H1 (cell line): ENCODE measurements around the gene MACF1. TPM values are rescaled to one million over a fixed set of nuclear protein-coding genes. Genes with fewer than 3 reads are reported as not detected.

ENCODE experiments used
- CTCF ChIA-PET: fragments of 300-600 bp; sonication (Branson Sonifier 250); formaldehyde crosslinking; loops from one replicate; lab custom pipeline; 2021; ENCODE audit not compliant: partially characterized antibody; lab: Charles Lee
- POLR2A ChIA-PET: fragments of 300-600 bp; sonication (Branson Sonifier 250); formaldehyde crosslinking; loops from one replicate; lab custom pipeline; 2021; ENCODE audit warnings: inconsistent platforms; ENCODE audit not compliant: partially characterized antibody; lab: Charles Lee
- DNase-seq, 2 experiments: peaks; one replicate each; pipeline versions ENCODE4 v3.0.0 to v3.0.0-alpha.2; 2010 to 2022; ENCODE audit warnings: low spot score in 2 of 2, low read depth in 1 of 2, mixed read lengths in 1 of 2
- FAIRE-seq: peaks from 2 replicates; lab custom pipeline; 2011; peaks lifted over from hg19 to GRCh38; lab: Jason Lieb, UNC
- H2AFZ ChIP-seq: 2 replicates; pipeline ENCODE4 v1.8.1; 2012; ENCODE audit warnings: low read length, inconsistent platforms
- H2AK5ac ChIP-seq: 2 replicates; pipeline ENCODE4 v1.6.1; 2013; ENCODE audit warnings: low read depth, low read length
- H2BK120ac ChIP-seq: replicated peaks from 2 replicates; pipeline ENCODE3; 2013; ENCODE audit warnings: low read depth, low read length, inconsistent platforms
- H2BK12ac ChIP-seq: 2 replicates; pipeline ENCODE4 v1.6.1; 2013; ENCODE audit warnings: low read depth, low read length
- H2BK15ac ChIP-seq: 2 replicates; pipeline ENCODE4 v1.6.1; 2013; ENCODE audit warnings: low read length
- H2BK20ac ChIP-seq: 2 replicates; pipeline ENCODE4 v1.6.1; 2013; ENCODE audit warnings: low read length
- H2BK5ac ChIP-seq: 2 replicates; pipeline ENCODE4 v1.6.1; 2013; ENCODE audit warnings: low read depth, low read length
- H3K14ac ChIP-seq: 2 replicates; pipeline ENCODE4 v1.6.1; 2013; ENCODE audit warnings: inconsistent platforms; ENCODE audit not compliant: insufficient read length
- H3K18ac ChIP-seq: 2 replicates; pipeline ENCODE4 v1.6.1; 2013; ENCODE audit warnings: low read length; ENCODE audit errors: extremely low read depth
- H3K23ac ChIP-seq: 2 replicates; pipeline ENCODE4 v1.6.1; 2013; ENCODE audit warnings: inconsistent platforms; ENCODE audit not compliant: insufficient read length
- H3K23me2 ChIP-seq: 2 replicates; pipeline ENCODE4 v1.6.1; 2013; ENCODE audit warnings: low read depth, low read length
- H3K27ac ChIP-seq: 2 replicates; pipeline ENCODE4 v1.6.1; 2011; ENCODE audit warnings: low read depth, low read length, inconsistent platforms
- H3K27me3 ChIP-seq, 4 experiments: replicated peaks in 1 of 4; 1 replicate in 1 of 4; 2 replicates in 3 of 4; pipeline versions ENCODE4 v1.6.1 to v1.8.1; 2011 to 2013; ENCODE audit warnings: low read length in 3 of 4, mild to moderate bottlenecking in 3 of 4, inconsistent platforms in 2 of 4, mixed read lengths in 2 of 4, moderate library complexity in 1 of 4; ENCODE audit not compliant: control insufficient read depth in 3 of 4, insufficient read depth in 3 of 4; ENCODE audit errors: extremely low read depth in 1 of 4
- H3K36me3 ChIP-seq, 4 experiments: 2 replicates each; pipeline versions ENCODE4 v1.6.1 to v1.8.1; 2011 to 2013; ENCODE audit warnings: mild to moderate bottlenecking in 4 of 4, low read length in 3 of 4, moderate library complexity in 2 of 4, control low read depth in 1 of 4, inconsistent platforms in 1 of 4; ENCODE audit not compliant: insufficient read depth in 4 of 4, control insufficient read depth in 2 of 4
- H3K4ac ChIP-seq: replicated peaks from 2 replicates; pipeline ENCODE3; 2013; ENCODE audit warnings: low read length, low read depth, mixed read lengths, inconsistent platforms; ENCODE audit not compliant: insufficient read length
- H3K4me1 ChIP-seq, 4 experiments: replicated peaks in 1 of 4; 1 replicate in 1 of 4; 2 replicates in 3 of 4; pipeline versions ENCODE4 v1.6.1 to v1.8.1; 2011 to 2013; ENCODE audit warnings: low read length in 3 of 4, inconsistent platforms in 2 of 4, mixed read lengths in 1 of 4; ENCODE audit not compliant: insufficient read depth in 4 of 4, control insufficient read depth in 3 of 4
- H3K4me2 ChIP-seq, 2 experiments: 2 replicates each; pipeline versions ENCODE4 v1.6.1 to v1.8.1; 2011 to 2013; ENCODE audit warnings: low read depth in 2 of 2, low read length in 2 of 2, control low read depth in 1 of 2, inconsistent platforms in 1 of 2, mild to moderate bottlenecking in 1 of 2; ENCODE audit not compliant: insufficient read depth in 1 of 2
- H3K4me3 ChIP-seq, 4 experiments: fragments of 200-600, 300-600 bp in 1 of 4; sonication (generic), shearing (Covaris generic), sonication (Bioruptor Twin) in 1 of 4; 2 replicates each; pipeline versions ENCODE4 v1.5.1 to v1.8.1; 2011 to 2016; ENCODE audit warnings: low read length in 4 of 4, low read depth in 3 of 4, control low read depth in 2 of 4, inconsistent platforms in 2 of 4, mild to moderate bottlenecking in 2 of 4, mixed read lengths in 1 of 4, moderate library complexity in 1 of 4; ENCODE audit not compliant: insufficient read depth in 2 of 4; ENCODE audit errors: extremely low read depth in 1 of 4
- H3K56ac ChIP-seq: replicated peaks from 2 replicates; pipeline ENCODE3; 2013; ENCODE audit warnings: low read depth, mild to moderate bottlenecking, mixed read lengths, low read length, inconsistent platforms; ENCODE audit not compliant: insufficient read length
- H3K79me1 ChIP-seq: 2 replicates; pipeline ENCODE4 v1.6.1; 2013; ENCODE audit warnings: low read depth, low read length, control low read depth
- H3K79me2 ChIP-seq, 2 experiments: 2 replicates each; pipeline versions ENCODE4 v1.6.1 to v1.8.1; 2012 to 2013; ENCODE audit warnings: low read length in 2 of 2, mild to moderate bottlenecking in 2 of 2, inconsistent platforms in 1 of 2; ENCODE audit not compliant: insufficient read depth in 2 of 2, control insufficient read depth in 1 of 2
- H3K9ac ChIP-seq, 4 experiments: replicated peaks in 1 of 4; 1 replicate in 1 of 4; 2 replicates in 3 of 4; pipeline versions ENCODE4 v1.6.1 to v1.8.1; 2011 to 2013; ENCODE audit warnings: low read depth in 3 of 4, low read length in 3 of 4, control low read depth in 2 of 4, mild to moderate bottlenecking in 2 of 4, moderate library complexity in 2 of 4, inconsistent platforms in 1 of 4; ENCODE audit errors: extremely low read depth in 1 of 4
- H3K9me3 ChIP-seq, 2 experiments: 2 replicates each; pipeline versions ENCODE4 v1.6.1 to v1.8.1; 2012 to 2013; ENCODE audit warnings: mild to moderate bottlenecking in 2 of 2, moderate library complexity in 2 of 2, control low read depth in 1 of 2, inconsistent platforms in 1 of 2, low read depth in 1 of 2, low read length in 1 of 2, mixed read lengths in 1 of 2; ENCODE audit not compliant: insufficient read depth in 2 of 2
- H4K20me1 ChIP-seq, 2 experiments: replicated peaks in 1 of 2; 2 replicates each; pipeline versions ENCODE3 to v1.8.1; 2011 to 2013; ENCODE audit warnings: inconsistent platforms in 2 of 2, low read length in 2 of 2, mild to moderate bottlenecking in 1 of 2; ENCODE audit not compliant: insufficient read depth in 2 of 2, control insufficient read depth in 1 of 2
- H4K5ac ChIP-seq: 2 replicates; pipeline ENCODE4 v1.6.1; 2013; ENCODE audit warnings: low read length, low read depth, mixed read lengths, inconsistent platforms; ENCODE audit not compliant: insufficient read length
- H4K8ac ChIP-seq: 2 replicates; pipeline ENCODE4 v1.8.0; 2013; ENCODE audit warnings: mild to moderate bottlenecking, moderate library complexity, low read length, inconsistent platforms; ENCODE audit not compliant: insufficient read depth; ENCODE audit errors: extremely low read depth
- H4K91ac ChIP-seq: replicated peaks from 2 replicates; pipeline ENCODE3; 2013; ENCODE audit warnings: low read length, mixed read lengths, inconsistent platforms; ENCODE audit not compliant: insufficient read length
- ASH2L ChIP-seq: fragments of 200-600, 300-600 bp; sonication (generic); IDR thresholded peaks from one replicate; pipeline ENCODE4 v1.7.1; 2017; ENCODE audit warnings: low read length
- CEBPB ChIP-seq: IDR thresholded peaks from 2 replicates; pipeline ENCODE4 v1.6.1; 2012; ENCODE audit warnings: low read depth, low read length
- GABPA ChIP-seq: IDR thresholded peaks from 2 replicates; pipeline ENCODE4 v1.6.1; 2011; ENCODE audit warnings: mild to moderate bottlenecking, low read length, moderate library complexity, borderline replicate concordance; ENCODE audit not compliant: insufficient read depth
- KDM1A ChIP-seq: fragments of 200-600, 300-600 bp; sonication (generic); IDR thresholded peaks from 2 replicates; pipeline ENCODE4 v1.7.1; 2016; ENCODE audit warnings: mild to moderate bottlenecking, low read length, borderline replicate concordance
- MAFK ChIP-seq: IDR thresholded peaks from 2 replicates; pipeline ENCODE4 v1.6.1; 2012; ENCODE audit warnings: low read depth, mild to moderate bottlenecking, improper control_type of control experiment, low read length
- PHF8 ChIP-seq: fragments of 200-600 bp; sonication (generic); conservative IDR thresholded peaks from 2 replicates; pipeline ENCODE4 v1.7.1; 2012; ENCODE audit warnings: low read depth, mild to moderate bottlenecking, inconsistent platforms, low read length, moderate library complexity
- POLR2AphosphoS5 ChIP-seq: IDR thresholded peaks from 2 replicates; pipeline ENCODE4 v1.6.1; 2011; ENCODE audit warnings: low read depth, low read length
- RBBP5 ChIP-seq: IDR thresholded peaks from 2 replicates; pipeline ENCODE4 v1.7.1; 2012; ENCODE audit warnings: low read depth, mild to moderate bottlenecking, inconsistent platforms, low read length, moderate library complexity, borderline replicate concordance
- RFX5 ChIP-seq: IDR thresholded peaks from 2 replicates; pipeline ENCODE4 v1.6.1; 2011; ENCODE audit warnings: low read depth, low read length, improper control_type of control experiment, borderline replicate concordance
- SRF ChIP-seq: IDR thresholded peaks from 2 replicates; pipeline ENCODE4 v1.6.1; 2011; ENCODE audit warnings: mild to moderate bottlenecking, low read depth, low read length, moderate library complexity
- TAF1 ChIP-seq: IDR thresholded peaks from 2 replicates; pipeline ENCODE4 v1.6.1; 2011; ENCODE audit warnings: mild to moderate bottlenecking, low read depth, low read length
- TAF7 ChIP-seq: optimal IDR thresholded peaks from 2 replicates; pipeline ENCODE3; 2011; ENCODE audit warnings: low read depth, mild to moderate bottlenecking, inconsistent platforms, low read length, moderate library complexity, borderline replicate concordance
- TEAD4 ChIP-seq: IDR thresholded peaks from 2 replicates; pipeline ENCODE4 v1.6.1; 2012; ENCODE audit warnings: low read depth, low read length, inconsistent platforms, mixed read lengths
- ZNF274 ChIP-seq: IDR thresholded peaks from 2 replicates; pipeline ENCODE4 v1.7.0; 2012; ENCODE audit warnings: low read length, borderline replicate concordance; ENCODE audit errors: extremely low read depth
- WGBS, 2 experiments: shearing (Covaris generic) in 1 of 2; methylation state at CpG; one replicate each; pipeline versions ENCODE4 v1.1.6 to v1.1.7; 2013 to 2015; ENCODE audit warnings: low lambda C conversion rate in 2 of 2, mixed read lengths in 2 of 2, inconsistent platforms in 1 of 2, low coverage in 1 of 2, missing lambda C conversion rate in 1 of 2; ENCODE audit not compliant: insufficient replicate concordance in 2 of 2, insufficient coverage in 1 of 2, insufficient read length in 1 of 2; ENCODE audit errors: extremely low coverage in 1 of 2, missing lambda C conversion rate in 1 of 2; 5-methylcytosine and 5-hydroxymethylcytosine counted together
- polyA plus RNA-seq, 7 experiments: library from polyadenylated mRNA; depleted of rRNA in 3 of 7; stranded (reverse) in 5 of 7; unstranded in 2 of 7; fragments of >200 nt in 5 of 7; fragments of 200-250 nt in 2 of 7; gene quantifications; 1 replicate in 5 of 7; 2 replicates in 1 of 7; 4 replicates in 1 of 7; pipeline versions ENCODE4 v1.2.1 to v1.2.3, GENCODE V29; 2011 to 2013; ENCODE audit warnings: missing spikeins in 2 of 7, mixed read lengths in 2 of 7
- total RNA-seq: library from RNA; stranded (reverse); fragmentation: NEBNext Ultra II Directional; extraction: Animal tissue kit (Norgen Biotek cat#: 25700); gene quantifications from 2 replicates; pipeline ENCODE4 v1.2.1, GENCODE V29; 2021
- TF ChIP-seq, protein P1 (sequence below): IDR thresholded peaks from 2 replicates; pipeline ENCODE4 v1.6.1; 2012; ENCODE audit warnings: inconsistent platforms

The MACF1 gene
- total and polyA plus RNA-seq, 2 of the 8 experiments (the other 6 are each of a cell fraction or from before 2014, with no cell fraction given), result 59.8 to 285 TPM

DNA sequence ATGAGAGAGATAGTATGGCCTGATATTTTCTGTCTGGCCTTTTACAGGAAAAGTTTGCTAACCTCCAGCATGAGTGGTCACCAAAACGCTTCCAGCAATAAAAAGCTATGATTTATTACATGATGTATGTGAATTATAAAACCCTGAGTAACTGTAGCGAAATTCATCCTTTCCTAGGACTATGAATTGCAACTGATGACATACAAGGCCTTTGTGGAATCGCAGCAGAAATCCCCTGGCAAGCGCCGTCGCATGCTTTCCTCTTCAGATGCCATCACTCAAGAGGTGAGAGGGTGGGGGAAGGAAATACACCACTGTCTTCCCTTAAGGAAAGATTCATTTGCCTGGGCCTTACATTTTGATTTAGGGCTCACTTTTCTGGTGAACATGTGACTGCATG is 117.9 kb downstream of the MACF1 start:
- no peak overlapping the region for H3K14ac ChIP-seq
- no peak overlapping the region for H2BK20ac ChIP-seq
- H4K91ac ChIP-seq, result no peak overlapping the region
- no peak overlapping the region for H3K56ac ChIP-seq
- ChIA-PET POLR2A (no interaction called here), CTCF (no interaction called here)
- no peaks in the 10 kb centered on the region for H3K4me1 ChIP-seq
- H2AK5ac ChIP-seq, result no peak overlapping the region
- no peaks in the 10 kb centered on the region for H3K27me3 ChIP-seq
- WGBS, 2 experiments, result 94% methylated on average over 6 of the region's 6 CpGs; no CpG with 5 or more reads in 1 of the 2 experiments
- H3K4me3 ChIP-seq, result no peak overlapping the region
- H2AFZ ChIP-seq, result no peak overlapping the region
- peaks cover 42 to 85% (median 74%) of the 10 kb centered on the region in 4 experiments for H3K36me3 ChIP-seq
- no peak overlapping the region for H3K27ac ChIP-seq
- H2BK120ac ChIP-seq, result no peak overlapping the region
- H3K9ac ChIP-seq, result no peak overlapping the region
- no peak overlapping the region for H3K23ac ChIP-seq
- no peaks in the 10 kb centered on the region for H4K20me1 ChIP-seq
- no peaks in the 10 kb centered on the region for H3K79me1 ChIP-seq
- no peak overlapping the region for H3K18ac ChIP-seq
- FAIRE-seq (no peak), DNase-seq (no peak)
- no peak overlapping the region for H4K5ac ChIP-seq
- H3K9me3 ChIP-seq, result no peaks in the 10 kb centered on the region
- H2BK15ac ChIP-seq, result no peak overlapping the region
- H3K79me2 ChIP-seq, result no peaks in the 10 kb centered on the region
- H3K23me2 ChIP-seq, result no peaks in the 10 kb centered on the region
- no peak overlapping the region for H3K4me2 ChIP-seq
- no peak overlapping the region for H2BK5ac ChIP-seq
- no peak overlapping the region for H3K4ac ChIP-seq
- no peak overlapping the region for H2BK12ac ChIP-seq
- H4K8ac ChIP-seq, result no peak overlapping the region
- TF ChIP-seq, protein P1, sequence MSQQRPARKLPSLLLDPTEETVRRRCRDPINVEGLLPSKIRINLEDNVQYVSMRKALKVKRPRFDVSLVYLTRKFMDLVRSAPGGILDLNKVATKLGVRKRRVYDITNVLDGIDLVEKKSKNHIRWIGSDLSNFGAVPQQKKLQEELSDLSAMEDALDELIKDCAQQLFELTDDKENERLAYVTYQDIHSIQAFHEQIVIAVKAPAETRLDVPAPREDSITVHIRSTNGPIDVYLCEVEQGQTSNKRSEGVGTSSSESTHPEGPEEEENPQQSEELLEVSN, result no peak
- TF ChIP-seq ZNF274, result no peak
- TF ChIP-seq ASH2L, result no peak
- no peak for TF ChIP-seq RFX5
- TF ChIP-seq CEBPB, result no peak
- no peak for TF ChIP-seq MAFK
- no peak for TF ChIP-seq TAF1
- no peak for TF ChIP-seq POLR2AphosphoS5
- no peak for TF ChIP-seq GABPA
- TF ChIP-seq TEAD4, result no peak
- no peak for TF ChIP-seq TAF7
- no peak for TF ChIP-seq SRF
- TF ChIP-seq RBBP5, result no peak
- no peak for TF ChIP-seq PHF8
- no peak for TF ChIP-seq KDM1A
